CD4-positive, alpha-beta T cell (primary cell): ENCODE data around the gene SHROOM1. TPM values are rescaled to one million over a fixed set of nuclear protein-coding genes. Genes with fewer than 3 reads are reported as not detected.

Source experiments
- ATAC-seq: fragments of 200-7000 bp; cut with Tn5 transposase; one replicate; pipeline ENCODE4 v1.10.0; 2022; ENCODE audit warnings: mild to moderate bottlenecking; ENCODE audit not compliant: poor library complexity
- CTCF ChIA-PET: fragments of 350-600 bp; sonication (Branson Sonifier 250); formaldehyde crosslinking; loops from one replicate; lab custom pipeline; 2021; ENCODE audit warnings: antibody characterized with exemption, inconsistent platforms; lab: Charles Lee
- POLR2A ChIA-PET: fragments of 350-600 bp; sonication (Branson Sonifier 250); formaldehyde crosslinking; loops from one replicate; lab custom pipeline; 2021; ENCODE audit warnings: antibody characterized with exemption, inconsistent platforms; lab: Charles Lee
- DNase-seq, 14 experiments: peaks; one replicate each; pipeline ENCODE4 v3.0.0-alpha.2; 2013 to 2020; ENCODE audit warnings: mixed read lengths in 2 of 14
- H3K27ac ChIP-seq, 2 donors: one replicate each; pipeline versions ENCODE4 v1.5.1 to v1.7.0; 2013; ENCODE audit warnings: low read length in 2 of 2, low read depth in 1 of 2, mild to moderate bottlenecking in 1 of 2
- H3K27me3 ChIP-seq, 2 experiments: 1 replicate in 1 of 2; 2 replicates in 1 of 2; pipeline versions ENCODE4 v1.6.1 to v1.7.0; 2013; ENCODE audit warnings: low read length in 2 of 2, control low read depth in 1 of 2, mild to moderate bottlenecking in 1 of 2, moderate library complexity in 1 of 2; ENCODE audit not compliant: insufficient read depth in 2 of 2, control insufficient read depth in 1 of 2
- H3K36me3 ChIP-seq: one replicate; pipeline ENCODE4 v1.6.1; 2013; ENCODE audit warnings: low read length, control low read depth; ENCODE audit not compliant: insufficient read depth
- H3K4me1 ChIP-seq: one replicate; pipeline ENCODE4 v1.6.1; 2013; ENCODE audit warnings: low read length, control low read depth; ENCODE audit not compliant: insufficient read depth
- H3K4me3 ChIP-seq: one replicate; pipeline ENCODE4 v1.5.1; 2013; ENCODE audit warnings: mild to moderate bottlenecking, low read length, moderate library complexity
- H3K9me3 ChIP-seq, 2 experiments: 1 replicate in 1 of 2; 2 replicates in 1 of 2; pipeline versions ENCODE4 v1.6.1 to v1.7.0; 2013; ENCODE audit warnings: low read length in 2 of 2, mild to moderate bottlenecking in 2 of 2, control low read depth in 1 of 2, moderate library complexity in 1 of 2; ENCODE audit not compliant: control insufficient read depth in 1 of 2, insufficient read depth in 1 of 2
- H3K27ac Mint-ChIP-seq: one replicate; pipeline ENCODE4 v1.8.0; 2020; ENCODE audit warnings: mixed read lengths
- H3K27me3 Mint-ChIP-seq: one replicate; pipeline ENCODE4 v1.8.0; 2021; ENCODE audit warnings: mixed read lengths
- H3K36me3 Mint-ChIP-seq: one replicate; pipeline ENCODE4 v1.8.0; 2021; ENCODE audit warnings: low read depth, mixed read lengths
- H3K4me1 Mint-ChIP-seq: one replicate; pipeline ENCODE4 v1.8.0; 2021; ENCODE audit warnings: low read depth, mixed read lengths
- H3K4me3 Mint-ChIP-seq: one replicate; pipeline ENCODE4 v1.8.0; 2020; ENCODE audit warnings: mild to moderate bottlenecking, mixed read lengths
- H3K9me3 Mint-ChIP-seq: one replicate; pipeline ENCODE4 v1.8.0; 2020; ENCODE audit warnings: mixed read lengths
- intact Hi-C, 2 experiments: fragments of 100-400 bp; cut with DNase I in 1 of 2; cut with micrococcal nuclease in 1 of 2; formaldehyde crosslinking; loops; one replicate each; pipeline versions ENCODE4 v1.15.1 to v1.9.0; 2023 to 2025; cut with DNase I, micrococcal nuclease
- total RNA-seq, 174 experiments: library from RNA in 2 of 174; stranded (reverse) in 2 of 174; gene quantifications; one replicate each; pipeline ENCODE4 v1.2.3 and lab custom pipeline; 2021 to 2026
- TF ChIP-seq, protein P1 (sequence below): fragments of 200-600 bp; IDR thresholded peaks from one replicate; pipeline ENCODE4 v1.8.0; 2022; ENCODE audit warnings: antibody characterized with exemption, mild to moderate bottlenecking

SHROOM1 gene
- total RNA-seq, 2 experiments from 2014 or later, result 0.59 TPM; not detected in 1

DNA sequence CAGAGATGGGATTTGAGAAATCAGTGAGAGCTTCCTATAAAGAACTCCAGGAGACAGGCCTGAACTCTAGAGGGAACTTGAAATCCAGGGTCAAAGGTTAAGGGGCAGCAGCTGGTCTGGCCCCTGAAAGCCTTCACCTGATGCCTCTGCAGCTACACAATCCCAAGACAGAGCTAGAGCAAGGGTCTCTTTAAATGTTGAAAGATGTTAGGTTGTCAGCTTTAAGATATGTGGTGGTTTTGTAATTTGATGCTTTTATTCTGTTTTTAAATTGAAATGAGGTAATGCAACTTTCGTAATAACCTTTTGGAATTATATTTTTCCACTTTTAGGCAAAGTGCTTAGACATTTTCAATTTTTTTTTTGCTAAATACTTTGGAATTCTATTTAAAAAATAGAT is 15.0 kb downstream of the SHROOM1 start:
- Histone ChIP-seq H3K36me3 (no peaks in the 10 kb centered on the region), H3K27ac (no peak overlapping the region), H3K9me3 (peaks cover 0 to 6% of the 10 kb centered on the region in 2 experiments), H3K4me3 (no peak overlapping the region), H3K27me3 (peaks cover 27 to 36% of the 10 kb centered on the region in 2 experiments), H3K4me1 (peaks cover 29% of the 10 kb centered on the region)
- H3K27me3 Mint-ChIP-seq, result peaks cover 52% of the 10 kb centered on the region
- TF ChIP-seq, protein P1, sequence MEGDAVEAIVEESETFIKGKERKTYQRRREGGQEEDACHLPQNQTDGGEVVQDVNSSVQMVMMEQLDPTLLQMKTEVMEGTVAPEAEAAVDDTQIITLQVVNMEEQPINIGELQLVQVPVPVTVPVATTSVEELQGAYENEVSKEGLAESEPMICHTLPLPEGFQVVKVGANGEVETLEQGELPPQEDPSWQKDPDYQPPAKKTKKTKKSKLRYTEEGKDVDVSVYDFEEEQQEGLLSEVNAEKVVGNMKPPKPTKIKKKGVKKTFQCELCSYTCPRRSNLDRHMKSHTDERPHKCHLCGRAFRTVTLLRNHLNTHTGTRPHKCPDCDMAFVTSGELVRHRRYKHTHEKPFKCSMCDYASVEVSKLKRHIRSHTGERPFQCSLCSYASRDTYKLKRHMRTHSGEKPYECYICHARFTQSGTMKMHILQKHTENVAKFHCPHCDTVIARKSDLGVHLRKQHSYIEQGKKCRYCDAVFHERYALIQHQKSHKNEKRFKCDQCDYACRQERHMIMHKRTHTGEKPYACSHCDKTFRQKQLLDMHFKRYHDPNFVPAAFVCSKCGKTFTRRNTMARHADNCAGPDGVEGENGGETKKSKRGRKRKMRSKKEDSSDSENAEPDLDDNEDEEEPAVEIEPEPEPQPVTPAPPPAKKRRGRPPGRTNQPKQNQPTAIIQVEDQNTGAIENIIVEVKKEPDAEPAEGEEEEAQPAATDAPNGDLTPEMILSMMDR, result no peak
- no peak for DNase-seq
- ChIA-PET POLR2A (interaction anchor here (1.0 kb wide), 1 partner anchor 259 kb away, joined by 3 read pairs; the partner anchor contains the start of gene RAD50), CTCF (interaction anchor here (1.0 to 1.5 kb wide), 3 partner anchors 10 to 68 kb away, joined by 3 to 5 read pairs (median 4); partner anchors contain the start of gene CCNI2)
- H3K4me3 Mint-ChIP-seq, result peak overlapping the region; percentile 62
- H3K27ac Mint-ChIP-seq, result no peak overlapping the region
- ATAC-seq, result no peak
- H3K36me3 Mint-ChIP-seq, result no peaks in the 10 kb centered on the region
- no peaks in the 10 kb centered on the region for H3K9me3 Mint-ChIP-seq
- H3K4me1 Mint-ChIP-seq, result peaks cover 29% of the 10 kb centered on the region
- intact Hi-C loops, result no loop called here

DNA sequence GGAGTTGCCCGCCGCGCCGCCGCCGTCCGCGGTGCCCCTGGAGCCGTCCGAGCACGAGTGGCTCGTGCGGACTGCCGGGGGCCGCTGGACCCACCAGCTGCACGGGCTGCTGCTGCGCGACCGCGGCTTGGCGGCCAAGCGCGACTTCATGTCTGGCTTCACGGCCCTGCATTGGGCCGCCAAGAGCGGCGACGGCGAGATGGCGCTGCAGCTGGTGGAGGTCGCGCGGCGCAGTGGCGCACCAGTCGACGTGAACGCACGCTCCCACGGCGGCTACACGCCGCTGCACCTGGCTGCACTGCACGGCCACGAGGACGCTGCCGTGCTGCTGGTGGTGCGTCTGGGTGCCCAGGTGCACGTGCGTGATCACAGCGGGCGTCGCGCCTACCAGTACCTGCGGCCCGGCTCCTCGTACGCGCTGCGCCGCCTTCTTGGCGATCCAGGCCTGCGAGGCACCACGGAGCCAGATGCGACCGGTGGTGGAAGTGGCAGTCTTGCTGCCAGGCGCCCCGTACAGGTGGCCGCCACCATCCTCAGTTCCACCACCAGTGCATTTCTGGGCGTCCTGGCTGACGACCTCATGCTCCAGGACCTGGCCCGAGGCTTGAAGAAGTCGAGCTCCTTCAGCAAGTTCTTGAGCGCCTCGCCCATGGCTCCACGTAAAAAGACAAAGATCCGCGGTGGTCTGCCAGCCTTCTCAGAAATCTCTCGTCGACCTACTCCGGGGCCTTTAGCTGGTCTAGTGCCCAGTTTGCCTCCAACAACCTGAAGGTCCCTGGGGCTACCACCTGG is 15.7 kb downstream of the SHROOM1 start:
- no peak for ATAC-seq
- POLR2A ChIA-PET, result interaction anchor here (0.9 to 1.6 kb wide), 3 partner anchors 15 to 258 kb away, joined by 3 to 5 read pairs (median 3); partner anchors contain the start of genes CCNI2 and RAD50
- H3K4me1 Mint-ChIP-seq, result peaks cover 23% of the 10 kb centered on the region
- no peak overlapping the region for H3K27ac ChIP-seq
- H3K9me3 ChIP-seq, result peaks cover 0 to 5% of the 10 kb centered on the region in 2 experiments
- CTCF ChIA-PET, result interaction anchor here (1.0 to 1.5 kb wide), 4 partner anchors 9 to 68 kb away, joined by 3 to 5 read pairs (median 4); partner anchors contain the start of gene CCNI2
- no peaks in the 10 kb centered on the region for H3K36me3 ChIP-seq
- H3K9me3 Mint-ChIP-seq, result no peaks in the 10 kb centered on the region
- peaks cover 54% of the 10 kb centered on the region for H3K27me3 Mint-ChIP-seq
- no peak overlapping the region for H3K27ac Mint-ChIP-seq
- peak in 2 of 14 experiments; percentile 13 to 30 for DNase-seq
- peak overlapping the region; percentile 62 for H3K4me3 Mint-ChIP-seq
- H3K36me3 Mint-ChIP-seq, result no peaks in the 10 kb centered on the region
- H3K4me3 ChIP-seq, result no peak overlapping the region
- TF ChIP-seq, protein P1, result no peak
- intact Hi-C loops, result no loop called here
- peaks cover 29 to 38% of the 10 kb centered on the region in 2 experiments for H3K27me3 ChIP-seq
- peaks cover 22% of the 10 kb centered on the region for H3K4me1 ChIP-seq

DNA sequence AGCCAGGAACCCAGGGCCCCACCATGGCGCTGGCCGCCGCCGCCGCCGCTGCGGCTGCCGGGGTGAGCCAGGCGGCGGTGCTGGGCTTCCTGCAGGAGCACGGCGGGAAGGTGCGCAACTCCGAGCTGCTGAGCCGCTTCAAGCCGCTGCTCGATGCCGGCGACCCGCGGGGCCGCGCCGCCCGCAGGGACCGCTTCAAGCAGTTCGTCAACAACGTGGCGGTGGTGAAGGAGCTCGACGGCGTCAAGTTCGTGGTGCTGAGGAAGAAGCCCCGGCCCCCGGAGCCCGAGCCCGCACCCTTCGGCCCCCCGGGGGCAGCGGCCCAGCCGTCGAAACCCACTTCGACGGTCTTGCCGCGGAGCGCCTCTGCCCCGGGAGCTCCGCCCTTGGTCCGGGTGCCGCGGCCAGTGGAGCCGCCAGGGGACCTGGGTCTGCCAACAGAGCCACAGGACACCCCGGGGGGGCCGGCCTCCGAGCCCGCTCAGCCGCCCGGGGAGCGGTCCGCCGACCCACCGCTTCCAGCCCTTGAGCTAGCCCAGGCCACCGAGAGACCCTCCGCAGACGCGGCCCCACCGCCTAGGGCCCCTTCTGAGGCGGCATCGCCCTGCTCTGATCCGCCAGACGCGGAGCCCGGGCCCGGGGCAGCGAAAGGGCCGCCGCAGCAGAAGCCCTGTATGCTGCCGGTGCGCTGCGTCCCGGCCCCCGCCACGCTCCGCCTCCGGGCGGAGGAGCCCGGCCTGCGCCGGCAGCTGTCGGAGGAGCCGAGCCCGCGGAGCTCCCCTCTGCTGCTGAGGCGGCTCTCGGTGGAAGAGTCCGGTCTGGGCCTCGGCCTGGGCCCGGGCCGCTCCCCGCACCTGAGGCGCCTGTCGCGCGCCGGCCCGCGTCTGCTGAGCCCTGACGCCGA is 16.6 kb downstream of the SHROOM1 start:
- Histone ChIP-seq H3K9me3 (no peaks in the 10 kb centered on the region), H3K27ac (no peak overlapping the region), H3K4me1 (peaks cover 16% of the 10 kb centered on the region), H3K27me3 (peaks cover 23 to 47% of the 10 kb centered on the region in 2 experiments), H3K4me3 (peak overlapping the region; percentile 12), H3K36me3 (no peaks in the 10 kb centered on the region)
- H3K36me3 Mint-ChIP-seq, result no peaks in the 10 kb centered on the region
- H3K4me1 Mint-ChIP-seq, result peaks cover 16% of the 10 kb centered on the region
- H3K9me3 Mint-ChIP-seq, result no peaks in the 10 kb centered on the region
- peaks cover 54% of the 10 kb centered on the region for H3K27me3 Mint-ChIP-seq
- CTCF ChIA-PET, result interaction anchor here (0.9 to 1.1 kb wide), 2 partner anchors 12 to 15 kb away, joined by 3 to 4 read pairs; no protein-coding TSS in a partner anchor
- ATAC-seq (peak; percentile 70), DNase-seq (peak in 7 of 14 experiments; percentile 14 to 67 (median 35))
- H3K27ac Mint-ChIP-seq, result no peak overlapping the region
- H3K4me3 Mint-ChIP-seq, result no peak overlapping the region
- intact Hi-C loops, result no loop called here
- TF ChIP-seq, protein P1, result no peak
- POLR2A ChIA-PET, result interaction anchor here (0.7 to 1.6 kb wide), 5 partner anchors 16 to 257 kb away, joined by 3 to 6 read pairs (median 4); partner anchors contain the start of genes CCNI2, KIF3A and RAD50
